Body of pancreas (tissue), 4 donors: ENCODE measurements around the gene INPP5D. TPM values are rescaled to one million over a fixed set of nuclear protein-coding genes. Genes with fewer than 3 reads are reported as not detected.

Experiments used
- ATAC-seq: fragments of 150-250 bp; one replicate; pipeline ENCODE4 v1.9.1; 2016
- DNase-seq, 4 donors: peaks; one replicate each; pipeline ENCODE4 v3.0.0-alpha.2; 2019
- H3K27ac ChIP-seq, 4 donors: fragments of 200-600 bp; sonication (generic); 1 replicate in 3 of 4; 2 replicates in 1 of 4; pipeline versions ENCODE4 v1.5.1 to v1.6.1; 2016 to 2019; ENCODE audit warnings: mild to moderate bottlenecking in 1 of 4, mixed read lengths in 1 of 4, moderate library complexity in 1 of 4
- H3K27me3 ChIP-seq, 2 donors: fragments of 200-600 bp; sonication (generic); one replicate each; pipeline ENCODE4 v1.6.0; 2016; ENCODE audit warnings: mild to moderate bottlenecking in 1 of 2
- H3K36me3 ChIP-seq, 2 donors: fragments of 200-600 bp; sonication (generic); replicated peaks in 1 of 2; 2 replicates each; pipeline ENCODE4 v1.5.1; 2016; ENCODE audit warnings: low read depth in 2 of 2; ENCODE audit not compliant: insufficient read depth in 1 of 2
- H3K4me1 ChIP-seq: fragments of 200-600 bp; sonication (generic); one replicate; pipeline ENCODE4 v1.6.0; 2016
- H3K4me3 ChIP-seq, 2 donors: fragments of 200-600 bp; sonication (generic); 1 replicate in 1 of 2; 2 replicates in 1 of 2; pipeline ENCODE4 v1.5.1; 2016 to 2019
- H3K9me3 ChIP-seq, 3 donors: fragments of 200-600 bp; sonication (generic); 1 replicate in 2 of 3; 2 replicates in 1 of 3; pipeline ENCODE4 v1.5.1; 2016
- POLR2A ChIP-seq, 3 donors: fragments of 450-650 bp; IDR thresholded peaks; one replicate each; pipeline ENCODE4 v1.6.1; 2016; ENCODE audit warnings: antibody characterized with exemption in 3 of 3, mild to moderate bottlenecking in 2 of 3
- WGBS, 2 donors: methylation state at CpG; one replicate each; pipeline ENCODE4 v1.1.5; 2017; 5-methylcytosine and 5-hydroxymethylcytosine counted together
- intact Hi-C: fragments of 100-400 bp; cut with DNase I; formaldehyde crosslinking; loops from one replicate; pipeline ENCODE4 v1.15.1; 2023
- total RNA-seq, 2 donors: library from RNA; depleted of rRNA; stranded (reverse); fragments of >200 nt; gene quantifications; one replicate each; pipeline ENCODE4 v1.1.0, GENCODE V29; 2016
- TF ChIP-seq, protein P1 (sequence below), 7 experiments: fragments of 450-650 bp in 4 of 7; fragments of 200-600 bp in 3 of 7; sonication (generic) in 3 of 7; IDR thresholded peaks; one replicate each; pipeline ENCODE4 v1.5.1; 2016 to 2019; ENCODE audit warnings: antibody characterized with exemption in 7 of 7

The INPP5D gene
- total RNA-seq, 2 donors from 2014 or later, result 0.99 to 8.8 TPM

DNA sequence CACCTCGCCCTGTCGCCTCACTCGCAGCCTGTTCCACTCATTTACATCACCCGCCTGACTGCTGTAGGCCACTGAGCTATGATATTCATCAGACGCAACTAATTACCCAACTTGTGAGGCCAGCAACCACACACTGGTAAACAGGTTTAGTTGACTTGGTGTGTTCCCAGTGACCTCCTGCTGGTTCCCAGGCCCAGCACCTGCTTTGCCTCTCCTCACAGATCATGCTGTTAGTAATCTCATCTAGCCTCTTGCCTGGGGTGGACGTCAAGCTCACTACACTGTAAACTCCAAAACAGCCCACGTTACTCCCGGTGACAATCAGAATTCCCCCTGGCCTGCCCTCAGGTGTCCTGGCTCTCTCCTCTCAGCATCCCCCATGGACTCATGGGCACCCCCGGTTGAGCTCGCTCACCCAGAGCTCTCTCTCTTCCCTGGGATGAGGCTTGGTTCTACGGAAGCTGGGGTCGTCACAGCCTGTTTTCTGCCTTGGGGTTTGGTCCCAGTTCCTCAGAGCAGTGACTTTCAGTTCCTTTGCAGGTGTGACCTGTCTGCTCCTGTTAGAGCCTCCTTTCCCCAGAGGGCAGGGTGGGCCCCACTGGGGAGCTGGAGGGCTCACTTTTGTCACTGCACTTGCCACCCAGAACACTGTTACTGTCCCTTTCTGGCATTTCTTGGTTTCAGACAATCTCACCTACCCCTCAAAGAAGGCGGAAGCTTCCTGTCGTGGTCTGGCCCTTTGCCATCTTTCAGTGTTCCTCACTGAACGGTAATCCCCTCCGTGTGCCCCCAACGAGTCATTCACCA is 40.3 kb downstream of the INPP5D start:
- WGBS, 2 donors, result 64 to 80% methylated on average over 17 of the region's 17 CpGs
- ATAC-seq (no peak), DNase-seq (no peak)
- Histone ChIP-seq H3K9me3 (no peaks in the 10 kb centered on the region), H3K4me1 (no peaks in the 10 kb centered on the region), H3K27ac (no peak overlapping the region), H3K4me3 (no peak overlapping the region), H3K36me3 (no peaks in the 10 kb centered on the region), H3K27me3 (no peaks in the 10 kb centered on the region)
- intact Hi-C loops, result loop anchor here (5.0 kb wide), 1 partner anchor 147 kb away; no protein-coding TSS in a partner anchor
- TF ChIP-seq POLR2A (IDR thresholded peaks at IDR 0.05), result no peak
- TF ChIP-seq, protein P1, sequence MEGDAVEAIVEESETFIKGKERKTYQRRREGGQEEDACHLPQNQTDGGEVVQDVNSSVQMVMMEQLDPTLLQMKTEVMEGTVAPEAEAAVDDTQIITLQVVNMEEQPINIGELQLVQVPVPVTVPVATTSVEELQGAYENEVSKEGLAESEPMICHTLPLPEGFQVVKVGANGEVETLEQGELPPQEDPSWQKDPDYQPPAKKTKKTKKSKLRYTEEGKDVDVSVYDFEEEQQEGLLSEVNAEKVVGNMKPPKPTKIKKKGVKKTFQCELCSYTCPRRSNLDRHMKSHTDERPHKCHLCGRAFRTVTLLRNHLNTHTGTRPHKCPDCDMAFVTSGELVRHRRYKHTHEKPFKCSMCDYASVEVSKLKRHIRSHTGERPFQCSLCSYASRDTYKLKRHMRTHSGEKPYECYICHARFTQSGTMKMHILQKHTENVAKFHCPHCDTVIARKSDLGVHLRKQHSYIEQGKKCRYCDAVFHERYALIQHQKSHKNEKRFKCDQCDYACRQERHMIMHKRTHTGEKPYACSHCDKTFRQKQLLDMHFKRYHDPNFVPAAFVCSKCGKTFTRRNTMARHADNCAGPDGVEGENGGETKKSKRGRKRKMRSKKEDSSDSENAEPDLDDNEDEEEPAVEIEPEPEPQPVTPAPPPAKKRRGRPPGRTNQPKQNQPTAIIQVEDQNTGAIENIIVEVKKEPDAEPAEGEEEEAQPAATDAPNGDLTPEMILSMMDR (IDR thresholded peaks at IDR 0.05), result no peak

DNA sequence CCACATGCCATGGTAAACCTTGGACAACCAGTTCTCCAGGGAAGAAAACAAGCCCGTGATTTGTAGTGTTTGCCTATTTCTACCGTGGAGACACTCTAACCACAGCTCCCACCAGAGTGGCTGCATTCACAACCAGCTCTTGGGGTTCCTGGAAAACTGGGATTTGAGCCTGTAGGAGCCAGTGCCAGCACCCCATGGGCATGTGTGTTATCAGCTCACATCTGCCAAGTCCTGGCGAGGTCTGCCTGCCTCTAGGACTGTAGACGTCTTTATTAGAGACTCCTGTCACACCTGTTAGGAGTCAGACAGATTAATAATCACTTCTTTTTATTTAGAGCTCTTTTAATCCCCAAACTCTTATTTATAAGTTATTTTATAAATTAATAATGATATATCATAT is 41.0 kb downstream of the INPP5D start:
- WGBS, 2 donors, result 44 to 51% methylated on average over 4 of the region's 4 CpGs
- no peak for ATAC-seq
- TF ChIP-seq, protein P1 (IDR thresholded peaks at IDR 0.05), result no peak
- TF ChIP-seq POLR2A (IDR thresholded peaks at IDR 0.05), result no peak
- Histone ChIP-seq H3K9me3 (no peaks in the 10 kb centered on the region), H3K27me3 (no peaks in the 10 kb centered on the region), H3K4me1 (no peaks in the 10 kb centered on the region), H3K27ac (no peak overlapping the region), H3K4me3 (no peak overlapping the region), H3K36me3 (no peaks in the 10 kb centered on the region)
- no peak for DNase-seq
- intact Hi-C loops, result loop anchor here (5.0 kb wide), 1 partner anchor 146 kb away; no protein-coding TSS in a partner anchor

DNA sequence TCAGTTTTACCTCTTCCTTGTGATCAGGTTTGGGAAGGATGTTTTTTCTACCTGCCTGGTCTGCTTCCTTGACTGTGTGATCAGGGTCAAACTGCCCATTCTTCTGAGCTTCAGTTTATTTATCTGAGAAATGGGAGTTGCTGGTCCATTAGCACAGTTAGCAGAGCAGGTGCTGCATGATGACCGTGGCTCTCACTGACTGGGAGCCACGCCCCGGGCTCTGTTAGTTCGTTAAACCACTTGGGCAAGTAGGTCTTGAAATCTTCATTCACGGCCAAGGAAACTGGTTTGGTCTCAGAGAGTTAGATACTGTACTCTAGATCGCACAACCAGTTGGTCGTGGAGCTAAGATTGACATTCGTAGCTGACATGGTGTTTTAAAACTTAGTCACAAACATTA is 41.7 kb downstream of the INPP5D start:
- intact Hi-C loops, result loop anchor here (5.0 kb wide), 1 partner anchor 145 kb away; no protein-coding TSS in a partner anchor
- Histone ChIP-seq H3K4me1 (no peaks in the 10 kb centered on the region), H3K4me3 (no peak overlapping the region), H3K36me3 (no peaks in the 10 kb centered on the region), H3K27ac (no peak overlapping the region), H3K9me3 (no peaks in the 10 kb centered on the region), H3K27me3 (no peaks in the 10 kb centered on the region)
- TF ChIP-seq, protein P1 (IDR thresholded peaks at IDR 0.05), result no peak
- ATAC-seq, result no peak
- WGBS, 2 donors, result 66 to 74% methylated on average over 8 of the region's 8 CpGs
- no peak for DNase-seq

DNA sequence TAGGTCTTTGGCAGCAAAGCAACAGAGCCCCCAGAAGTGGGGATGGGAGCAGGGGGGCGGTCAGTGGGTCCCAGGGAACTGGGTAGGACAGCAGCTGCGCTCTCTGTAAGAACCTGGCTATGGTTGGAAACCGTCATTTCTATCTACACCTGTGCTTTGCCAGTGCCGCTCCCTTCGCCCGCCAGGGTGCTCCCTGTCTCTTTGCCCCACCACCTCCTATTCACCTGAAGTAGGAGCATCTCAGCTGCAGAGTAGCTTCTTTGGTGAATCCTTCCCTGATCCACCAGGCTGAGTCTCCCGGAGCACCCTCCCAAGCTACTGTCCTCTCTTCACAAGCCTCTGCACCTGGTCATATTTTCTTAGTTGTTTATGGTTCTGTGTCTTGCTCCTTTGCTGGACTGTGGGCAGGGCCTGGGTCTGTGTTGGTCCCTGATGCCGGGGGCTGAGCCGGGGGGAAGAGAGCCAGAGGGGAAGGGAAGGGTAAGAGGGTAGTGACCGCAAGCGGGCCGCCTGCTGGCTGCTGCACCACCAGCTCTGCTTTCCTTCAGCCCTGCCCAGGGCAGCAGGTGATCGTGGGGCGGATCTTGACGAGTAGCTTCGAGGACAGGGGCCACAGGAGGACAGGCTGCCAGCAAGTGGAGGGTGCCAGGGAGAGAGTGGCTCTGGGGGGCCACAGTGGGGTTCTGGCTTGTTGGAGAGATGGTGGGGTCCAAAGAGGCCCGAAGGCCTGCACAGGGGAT is 45.2 kb downstream of the INPP5D start:
- no peak for DNase-seq
- H3K9me3 ChIP-seq, result no peaks in the 10 kb centered on the region
- H3K36me3 ChIP-seq, result no peaks in the 10 kb centered on the region
- no peak overlapping the region for H3K4me3 ChIP-seq
- H3K27ac ChIP-seq, result no peak overlapping the region
- TF ChIP-seq POLR2A (IDR thresholded peaks at IDR 0.05), result no peak
- TF ChIP-seq, protein P1 (IDR thresholded peaks at IDR 0.05), result no peak
- 92% methylated on average over 13 to 17 of the region's 17 CpGs for WGBS, 2 donors
- H3K27me3 ChIP-seq, result no peaks in the 10 kb centered on the region
- no peaks in the 10 kb centered on the region for H3K4me1 ChIP-seq
- intact Hi-C loops, result no loop called here
- no peak for ATAC-seq
